Neural progenitor cell (in vitro differentiated cells): Measurements from ENCODE around the gene STEAP1.

Source experiments
- EZH2 ChIP-seq: fragments of 200-600 bp; sonication (generic); IDR thresholded peaks from 2 replicates; pipeline ENCODE4 v1.6.1; 2017; ENCODE audit warnings: antibody characterized with exemption, mild to moderate bottlenecking, moderate library complexity
- EZH2phosphoT487 ChIP-seq: fragments of 200-600 bp; sonication (generic); IDR thresholded peaks from 2 replicates; pipeline ENCODE4 v1.6.1; 2017; ENCODE audit warnings: antibody characterized with exemption
- TF ChIP-seq, protein P1 (sequence below): fragments of 200-600 bp; sonication (generic); IDR thresholded peaks from 2 replicates; pipeline ENCODE4 v1.5.1; 2017; ENCODE audit warnings: antibody characterized with exemption, mild to moderate bottlenecking

GRCh38 chr7:90188281-90188680, 34.0 kb downstream of the STEAP1 start:
- TF ChIP-seq, protein P1, sequence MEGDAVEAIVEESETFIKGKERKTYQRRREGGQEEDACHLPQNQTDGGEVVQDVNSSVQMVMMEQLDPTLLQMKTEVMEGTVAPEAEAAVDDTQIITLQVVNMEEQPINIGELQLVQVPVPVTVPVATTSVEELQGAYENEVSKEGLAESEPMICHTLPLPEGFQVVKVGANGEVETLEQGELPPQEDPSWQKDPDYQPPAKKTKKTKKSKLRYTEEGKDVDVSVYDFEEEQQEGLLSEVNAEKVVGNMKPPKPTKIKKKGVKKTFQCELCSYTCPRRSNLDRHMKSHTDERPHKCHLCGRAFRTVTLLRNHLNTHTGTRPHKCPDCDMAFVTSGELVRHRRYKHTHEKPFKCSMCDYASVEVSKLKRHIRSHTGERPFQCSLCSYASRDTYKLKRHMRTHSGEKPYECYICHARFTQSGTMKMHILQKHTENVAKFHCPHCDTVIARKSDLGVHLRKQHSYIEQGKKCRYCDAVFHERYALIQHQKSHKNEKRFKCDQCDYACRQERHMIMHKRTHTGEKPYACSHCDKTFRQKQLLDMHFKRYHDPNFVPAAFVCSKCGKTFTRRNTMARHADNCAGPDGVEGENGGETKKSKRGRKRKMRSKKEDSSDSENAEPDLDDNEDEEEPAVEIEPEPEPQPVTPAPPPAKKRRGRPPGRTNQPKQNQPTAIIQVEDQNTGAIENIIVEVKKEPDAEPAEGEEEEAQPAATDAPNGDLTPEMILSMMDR, result no peak
- TF ChIP-seq EZH2, result no peak
- no peak for TF ChIP-seq EZH2phosphoT487
